SK-N-SH (cell line): Measurements from ENCODE around the gene MRC1.

ENCODE experiments used
- CTCF ChIP-seq: fragments of 200-600 bp; sonication (generic); IDR thresholded peaks from 2 replicates; pipeline ENCODE4 v1.6.1; 2017; ENCODE audit warnings: antibody characterized with exemption, mild to moderate bottlenecking, moderate library complexity
- POLR2AphosphoS5 ChIP-seq: IDR thresholded peaks from 2 replicates; pipeline ENCODE4 v1.6.1; 2012; ENCODE audit warnings: low read depth, low read length
- RAD21 ChIP-seq: IDR thresholded peaks from 2 replicates; pipeline ENCODE4 v1.6.1; 2012; ENCODE audit warnings: mild to moderate bottlenecking, low read length
- RFX5 ChIP-seq: IDR thresholded peaks from 2 replicates; pipeline ENCODE4 v1.6.1; 2012; ENCODE audit warnings: mild to moderate bottlenecking, improper control_type of control experiment, low read length

- TF ChIP-seq RAD21 (no peak), CTCF (no peak), RFX5 (no peak), POLR2AphosphoS5 (no peak)
These were observed 8.6 kb downstream of the MRC1 start for GRCh38 chr10:17817790-17818189.
